Measurements from ENCODE around the gene ZNF248. TPM values are rescaled to one million over a fixed set of nuclear protein-coding genes. Genes with fewer than 3 reads are reported as not detected.
A peak's percentile ranks its signal among the peaks of the same experiment; 100 is the strongest.
"Not testable (repeated sequence)": the region's sequence is repeated elsewhere in the genome, so short reads cannot be mapped to it uniquely, and the experiment has no call there.

Gene ZNF248
- total and polyA plus RNA-seq, 5 experiments from 2014 or later: 4.8 to 19.1 (median 6.7) TPM

DNA sequence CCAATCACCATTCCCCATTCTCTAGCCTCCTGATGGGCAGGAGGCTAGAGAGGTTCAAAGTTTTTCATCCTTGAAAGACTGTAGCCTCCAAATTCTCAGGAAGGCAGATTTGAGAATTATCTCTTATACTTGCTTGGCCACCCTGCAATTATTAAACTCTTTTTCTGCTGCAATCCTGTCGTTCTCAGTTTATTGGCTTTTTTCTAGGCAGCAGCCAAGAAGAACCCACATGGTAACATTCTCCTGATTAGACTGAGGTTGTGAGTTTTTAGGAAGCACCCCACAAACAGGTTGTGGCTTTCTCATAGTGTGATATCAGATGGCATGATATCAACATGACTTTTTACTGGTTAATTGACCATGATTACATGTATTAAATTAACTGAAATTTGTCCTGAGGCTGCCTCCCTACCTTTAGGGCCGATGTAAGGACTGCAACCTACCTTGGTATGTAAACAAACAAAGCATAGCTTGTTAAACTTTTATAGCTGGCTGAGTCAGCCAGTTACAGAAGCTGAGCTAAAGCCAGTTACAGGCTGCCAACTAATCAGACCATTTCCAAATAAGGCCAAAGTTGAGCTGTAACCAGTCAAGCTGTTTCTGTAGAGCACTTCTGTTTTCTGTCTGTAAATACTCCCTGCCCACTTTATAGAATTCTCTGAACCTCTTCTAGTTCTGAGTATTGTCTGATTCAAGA is 3.2 kb upstream of the ZNF248 start:
- no peak for ATAC-seq

DNA sequence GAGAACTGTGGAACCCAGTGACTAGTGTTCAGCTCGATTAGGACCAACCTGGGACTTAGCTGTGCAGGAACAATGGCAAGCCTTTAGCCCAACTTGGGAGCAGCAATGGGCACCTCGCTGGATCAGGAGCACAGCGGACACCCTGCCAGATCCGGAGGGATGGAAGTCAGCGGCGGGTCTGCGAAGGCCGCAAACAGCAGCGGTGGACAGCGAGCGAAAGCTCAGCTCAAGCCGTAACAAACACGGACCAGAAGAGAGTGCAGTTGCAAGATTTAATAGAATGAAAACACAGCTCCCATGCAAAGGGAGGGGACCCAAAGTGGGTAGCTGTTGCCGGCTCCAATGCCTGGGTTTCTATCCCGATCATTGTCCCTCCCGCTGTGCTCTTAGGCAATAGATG is 1.9 kb upstream of the ZNF248 start:
- Mint-ChIP-seq H3K4me3 (peak overlapping the region in 5 of 10 donors; percentile 5 to 95 (median 51)), H3K27ac (peak overlapping the region in 1 of 10 donors; percentile 98), H3K4me1 (peaks cover 10 to 36% (median 33%) of the 10 kb centered on the region in 4 donors)
- not testable (repeated sequence) for ATAC-seq, DNase-seq, H3K9me3 Mint-ChIP-seq, H3K36me3 Mint-ChIP-seq, H3K27me3 Mint-ChIP-seq
- POLR2A ChIA-PET: interaction anchor here (1.3 kb wide), 1 partner anchor 118 kb away, joined by 3 read pairs; the partner anchor contains the start of gene ZNF25

More for the DNA sequence above, 3.2 kb upstream of the ZNF248 start:
- no peaks in the 10 kb centered on the region for H3K36me3 Mint-ChIP-seq
- peaks cover 0 to 2% (median 0%) of the 10 kb centered on the region in 5 donors for H3K27me3 Mint-ChIP-seq
- H3K4me1 Mint-ChIP-seq: peaks cover 7 to 23% (median 22%) of the 10 kb centered on the region in 4 donors
- H3K9me3 Mint-ChIP-seq: peaks cover 0 to 2% (median 0%) of the 10 kb centered on the region in 9 donors
- POLR2A ChIA-PET: no interaction called here
- H3K27ac Mint-ChIP-seq: no peak overlapping the region
- no peak overlapping the region for H3K4me3 Mint-ChIP-seq
- DNase-seq: no peak

DNA sequence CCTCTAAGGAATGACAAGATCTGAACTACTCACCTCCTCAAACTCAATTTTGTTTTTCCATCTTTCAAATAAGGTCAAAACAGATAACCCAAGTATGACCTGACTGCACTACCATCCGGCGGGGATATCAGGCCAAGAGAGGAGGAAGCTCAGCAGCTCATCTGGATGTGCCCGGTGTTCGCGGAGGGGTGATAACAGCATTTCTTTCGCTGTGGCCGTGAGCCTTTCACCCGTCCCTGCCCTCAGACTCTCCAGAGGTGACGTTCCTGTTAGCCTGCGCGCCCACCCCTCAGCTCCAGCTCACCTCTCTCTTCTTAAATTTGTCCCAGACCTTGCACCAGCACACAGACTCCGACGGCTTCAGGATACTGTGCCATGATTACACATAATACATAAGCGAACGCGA is 526 bp downstream of the ZNF248 start:
- Mint-ChIP-seq H3K4me3 (peak overlapping the region; percentile 88 to 97 (median 94)), H3K4me1 (peaks cover 15 to 48% (median 45%) of the 10 kb centered on the region in 4 donors), H3K36me3 (peaks cover 4 to 22% (median 19%) of the 10 kb centered on the region in 3 donors), H3K27me3 (peaks cover 0 to 2% (median 0%) of the 10 kb centered on the region in 5 donors), H3K9me3 (peaks cover 0 to 3% (median 0%) of the 10 kb centered on the region in 9 donors), H3K27ac (peak overlapping the region; percentile 93 to 99 (median 98))
- DNase-seq (peak in 6 of 10 donors; percentile 8 to 62 (median 25)), ATAC-seq (peak; percentile 19 to 22)
- POLR2A ChIA-PET: interaction anchor here (0.9 to 2.6 kb wide), 4 partner anchors 118 to 545 kb away, joined by 3 to 7 read pairs (median 5); partner anchors contain the start of gene ZNF33A

DNA sequence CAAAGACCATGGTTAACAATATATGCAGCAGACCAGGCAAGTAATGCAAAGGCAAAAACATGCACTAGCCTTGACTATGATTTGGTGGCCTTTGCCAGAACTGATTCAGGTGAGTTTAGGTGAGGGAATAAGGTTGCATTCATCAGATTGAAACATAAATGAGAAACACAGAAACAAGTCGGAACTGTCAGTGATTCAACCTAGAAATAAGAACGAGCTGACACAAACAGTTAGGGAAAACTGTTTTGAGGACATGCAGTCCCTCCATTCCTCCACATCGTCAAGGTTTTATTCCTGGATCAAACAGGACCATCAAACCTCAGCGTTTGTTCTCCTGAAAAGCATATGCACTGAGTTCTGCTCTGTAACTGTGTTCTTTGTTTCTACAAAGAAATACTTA is 1.8 kb downstream of the ZNF248 start:
- H3K4me1 Mint-ChIP-seq: peaks cover 15 to 48% (median 45%) of the 10 kb centered on the region in 4 donors
- H3K4me3 Mint-ChIP-seq: peak overlapping the region; percentile 14 to 94 (median 58)
- H3K27me3 Mint-ChIP-seq: peaks cover 0 to 2% (median 0%) of the 10 kb centered on the region in 5 donors

DNA sequence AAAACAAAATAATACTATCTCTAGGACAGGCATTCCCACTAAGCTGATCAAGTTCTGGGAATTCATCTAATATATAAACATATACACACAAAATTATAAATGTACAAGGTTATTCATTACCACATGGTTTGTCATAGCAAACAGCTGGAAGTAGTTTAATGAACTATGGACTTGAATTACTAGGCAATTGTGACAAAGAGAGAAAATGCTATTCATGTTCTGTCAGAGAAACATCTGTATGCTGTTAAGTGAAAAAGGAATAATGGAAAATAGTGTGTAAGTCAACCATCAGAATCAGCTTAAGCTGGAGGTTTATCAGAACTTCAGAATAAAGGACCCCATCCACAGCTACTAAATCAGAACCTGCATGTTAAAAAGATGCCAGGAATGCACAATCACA is 2.8 kb downstream of the ZNF248 start:
- POLR2A ChIA-PET: interaction anchor here (1.5 kb wide), 1 partner anchor 121 kb away, joined by 4 read pairs; no protein-coding TSS in a partner anchor
- Mint-ChIP-seq H3K4me1 (peaks cover 16 to 48% (median 45%) of the 10 kb centered on the region in 4 donors), H3K27me3 (peaks cover 0 to 2% (median 0%) of the 10 kb centered on the region in 5 donors), H3K4me3 (peak overlapping the region in 5 of 10 donors; percentile 8 to 94 (median 30)), H3K27ac (peak overlapping the region in 2 of 10 donors; percentile 2 to 42), H3K9me3 (peaks cover 0 to 3% (median 0%) of the 10 kb centered on the region in 9 donors), H3K36me3 (peaks cover 4 to 30% (median 26%) of the 10 kb centered on the region in 3 donors)
- DNase-seq: no peak
- ATAC-seq: no peak

More for the DNA sequence above, 1.8 kb downstream of the ZNF248 start:
- no peak for ATAC-seq
- POLR2A ChIA-PET: interaction anchor here (1.5 kb wide), 1 partner anchor 120 kb away, joined by 4 read pairs; no protein-coding TSS in a partner anchor
- peaks cover 0 to 3% (median 0%) of the 10 kb centered on the region in 9 donors for H3K9me3 Mint-ChIP-seq
- DNase-seq: no peak
- H3K36me3 Mint-ChIP-seq: peaks cover 4 to 26% (median 23%) of the 10 kb centered on the region in 3 donors
- peak overlapping the region in 6 of 10 donors; percentile 26 to 98 (median 62) for H3K27ac Mint-ChIP-seq

DNA sequence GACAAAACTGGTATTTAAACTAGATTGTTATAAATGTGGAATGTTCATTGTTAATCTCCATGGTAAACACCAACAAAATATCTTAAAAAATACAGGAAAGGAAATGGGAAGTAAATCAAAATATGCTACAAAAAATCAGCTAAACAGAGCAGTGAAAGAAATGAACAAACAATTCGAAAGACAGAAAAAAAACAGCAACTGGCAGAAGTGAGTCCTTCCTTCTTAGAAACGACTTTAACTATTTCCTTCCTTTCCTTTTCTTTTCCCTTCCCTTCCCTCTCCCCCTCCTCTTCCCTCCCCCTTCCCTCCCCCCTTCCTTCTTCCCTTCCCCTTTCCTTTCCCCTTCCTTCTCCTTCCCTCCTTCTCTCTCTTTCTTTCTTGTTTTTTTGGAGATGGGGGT is 12.8 kb downstream of the ZNF248 start:
- POLR2A ChIA-PET: no interaction called here
- Mint-ChIP-seq H3K4me3 (no peak overlapping the region), H3K36me3 (peaks cover 44 to 94% (median 85%) of the 10 kb centered on the region in 3 donors), H3K27me3 (no peaks in the 10 kb centered on the region), H3K9me3 (peaks cover 2 to 52% (median 18%) of the 10 kb centered on the region in 9 donors), H3K27ac (no peak overlapping the region), H3K4me1 (peaks cover 2 to 13% (median 9%) of the 10 kb centered on the region in 4 donors)
- DNase-seq (no peak), ATAC-seq (no peak)

DNA sequence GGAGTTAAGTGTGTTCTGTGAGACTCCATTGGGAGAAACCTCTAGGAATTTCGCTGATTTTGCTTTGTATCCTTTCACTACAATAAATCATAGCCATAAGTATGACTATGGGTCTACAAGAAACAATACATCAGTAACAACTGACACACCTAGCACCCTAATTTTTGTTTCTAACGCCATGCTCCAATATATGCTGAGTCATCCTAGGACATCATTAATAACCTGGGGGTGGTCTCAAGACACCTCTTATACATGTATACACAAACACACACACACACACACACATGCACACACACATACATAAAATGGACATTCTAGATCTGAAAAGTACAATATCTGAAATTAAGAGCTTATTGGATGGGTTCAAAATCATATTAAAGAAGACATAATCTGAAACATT is 18.2 kb downstream of the ZNF248 start:
- H3K4me3 Mint-ChIP-seq: peak overlapping the region in 1 of 10 donors; percentile 15
- POLR2A ChIA-PET: no interaction called here
- no peak overlapping the region for H3K27ac Mint-ChIP-seq
- H3K9me3 Mint-ChIP-seq: peaks cover 29 to 90% (median 49%) of the 10 kb centered on the region in 9 donors
- ATAC-seq (no peak), DNase-seq (no peak)
- no peaks in the 10 kb centered on the region for H3K27me3 Mint-ChIP-seq
- H3K36me3 Mint-ChIP-seq: peaks cover 79 to 98% (median 97%) of the 10 kb centered on the region in 3 donors
- peaks cover 0 to 12% (median 8%) of the 10 kb centered on the region in 4 donors for H3K4me1 Mint-ChIP-seq

DNA sequence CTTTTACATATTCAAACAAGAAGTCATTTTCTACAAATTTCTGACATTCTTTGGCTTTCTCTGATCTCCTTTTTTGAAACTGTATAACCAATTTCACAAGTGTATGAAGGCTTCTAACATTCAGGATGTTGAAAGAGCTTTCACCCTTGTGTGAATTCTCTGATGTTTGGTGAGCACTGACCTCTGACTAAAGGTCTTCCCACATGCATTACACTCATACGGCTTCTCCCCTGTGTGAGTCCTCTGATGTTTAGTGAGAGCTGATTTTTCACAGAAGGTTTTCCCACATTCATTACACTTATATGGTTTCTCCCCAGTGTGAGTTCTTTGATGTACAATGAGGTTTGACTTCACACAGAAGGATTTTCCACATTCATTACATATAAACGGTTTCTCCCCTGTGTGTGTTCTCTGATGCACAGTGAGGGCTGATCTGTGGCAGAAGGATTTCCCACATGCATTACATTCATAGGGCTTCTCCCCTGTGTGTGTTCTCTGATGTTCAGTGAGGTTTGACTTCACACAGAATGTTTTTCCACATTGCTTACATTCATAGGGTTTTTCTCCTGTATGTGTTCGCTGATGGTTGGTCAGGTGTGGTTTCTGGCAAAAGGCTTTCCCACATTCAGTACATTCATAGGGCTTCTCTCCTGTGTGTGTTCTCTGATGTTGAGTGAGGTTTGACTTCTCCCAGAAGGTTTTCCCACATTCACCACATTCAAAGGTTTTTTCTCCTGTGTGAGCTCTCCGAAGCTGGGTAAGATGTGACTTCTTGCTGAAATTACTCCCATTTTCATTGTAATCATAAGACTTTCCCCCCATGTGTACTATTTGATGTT is 25.7 kb downstream of the ZNF248 start:
- Mint-ChIP-seq H3K27ac (no peak overlapping the region), H3K9me3 (peaks cover 38 to 99% (median 86%) of the 10 kb centered on the region in 9 donors), H3K36me3 (peaks cover 92 to 99% (median 95%) of the 10 kb centered on the region in 3 donors), H3K27me3 (no peaks in the 10 kb centered on the region), H3K4me3 (no peak overlapping the region), H3K4me1 (peaks cover 0 to 9% (median 3%) of the 10 kb centered on the region in 4 donors)
- POLR2A ChIA-PET: no interaction called here
- no peak for DNase-seq
- ATAC-seq: no peak

DNA sequence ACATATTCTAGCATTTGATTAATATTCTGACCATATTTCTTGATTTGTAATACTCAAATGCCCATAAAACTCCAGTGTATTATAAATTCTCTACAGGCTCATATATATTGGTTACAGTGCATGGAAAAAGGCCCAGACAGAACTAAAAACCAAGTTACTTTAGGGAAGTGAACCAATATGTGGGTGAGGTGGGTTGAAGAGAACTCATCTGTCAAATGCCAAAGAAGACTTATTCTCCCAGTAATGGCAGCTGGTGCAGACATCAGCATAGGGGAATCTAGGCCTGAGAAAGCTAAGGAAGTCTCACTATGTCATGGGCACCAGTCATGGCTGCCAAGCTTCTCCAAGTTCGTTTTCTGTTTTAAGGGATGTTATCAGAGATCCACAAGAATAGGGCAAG is 30.6 kb downstream of the ZNF248 start:
- no peak overlapping the region for H3K27ac Mint-ChIP-seq
- DNase-seq (no peak), ATAC-seq (no peak)
- peaks cover 53 to 72% (median 63%) of the 10 kb centered on the region in 3 donors for H3K36me3 Mint-ChIP-seq
- no peak overlapping the region for H3K4me3 Mint-ChIP-seq
- peaks cover 0 to 2% (median 0%) of the 10 kb centered on the region in 4 donors for H3K4me1 Mint-ChIP-seq
- peaks cover 16 to 91% (median 63%) of the 10 kb centered on the region in 9 donors for H3K9me3 Mint-ChIP-seq
- H3K27me3 Mint-ChIP-seq: no peaks in the 10 kb centered on the region
- POLR2A ChIA-PET: no interaction called here

DNA sequence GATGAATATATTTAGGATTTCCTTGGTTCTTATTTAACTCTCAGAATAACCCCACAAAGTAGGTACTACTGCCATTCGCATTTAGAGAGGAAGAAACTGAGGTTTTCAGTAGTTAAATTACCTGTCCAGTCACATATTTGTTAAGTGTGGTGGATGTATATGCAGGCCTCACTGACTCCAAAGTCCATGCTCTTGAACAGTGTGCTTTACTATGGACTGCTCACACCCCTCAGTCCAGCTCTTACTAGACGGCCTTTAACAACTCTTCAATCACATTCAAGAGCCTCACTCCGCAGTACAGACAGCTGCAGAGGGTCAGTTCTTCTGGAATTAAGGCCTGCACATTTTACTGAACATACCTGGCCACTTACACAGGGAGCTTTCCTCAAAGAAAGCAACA is 36.2 kb downstream of the ZNF248 start:
- Mint-ChIP-seq H3K36me3 (peaks cover 7 to 47% (median 32%) of the 10 kb centered on the region in 3 donors), H3K4me1 (no peaks in the 10 kb centered on the region), H3K27me3 (no peaks in the 10 kb centered on the region), H3K27ac (no peak overlapping the region), H3K4me3 (no peak overlapping the region), H3K9me3 (peaks cover 18 to 89% (median 51%) of the 10 kb centered on the region in 9 donors)
- POLR2A ChIA-PET: no interaction called here
- ATAC-seq: no peak
- DNase-seq: no peak

DNA sequence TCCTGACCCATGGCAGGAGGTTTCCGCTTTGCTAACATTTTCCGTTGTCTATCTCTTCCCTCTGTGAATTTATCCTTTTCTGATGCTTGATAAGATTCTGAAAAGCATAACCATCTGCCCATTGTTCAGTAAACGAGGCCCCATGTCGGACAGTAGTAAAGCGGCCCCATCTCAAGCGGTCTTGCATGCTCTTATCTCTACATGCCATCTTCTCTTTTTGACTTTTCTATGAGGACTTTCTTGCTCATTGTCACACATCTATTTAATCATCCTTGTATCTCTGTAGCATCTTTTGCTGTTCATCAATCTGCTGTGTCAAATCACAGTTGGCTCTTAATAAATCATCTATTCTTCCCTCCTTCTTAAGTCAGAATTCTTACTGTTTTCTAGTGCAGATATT is 37.6 kb downstream of the ZNF248 start:
- Mint-ChIP-seq H3K27ac (peak overlapping the region in 1 of 10 donors; percentile 1), H3K9me3 (peaks cover 19 to 90% (median 58%) of the 10 kb centered on the region in 9 donors)

DNA sequence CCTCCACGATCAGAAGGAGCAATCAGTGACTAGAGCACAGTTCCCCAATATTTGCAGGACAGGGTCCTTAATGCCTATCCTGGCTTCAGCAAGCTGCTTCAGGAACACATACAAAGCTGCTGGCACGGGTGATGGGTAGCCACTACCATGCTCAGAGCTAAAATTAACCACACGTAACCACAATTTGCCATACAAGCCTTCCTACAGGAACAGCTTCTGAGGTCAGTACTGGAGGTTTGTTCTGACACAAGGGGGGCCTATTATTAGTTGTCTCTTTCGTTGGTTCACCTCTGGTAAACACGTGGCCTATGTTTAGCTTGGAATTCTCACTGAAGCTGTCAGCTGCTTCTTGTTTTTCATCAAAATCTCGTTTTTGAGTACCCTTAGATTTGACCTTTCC is 41.1 kb downstream of the ZNF248 start:
- Mint-ChIP-seq H3K27ac (no peak overlapping the region), H3K27me3 (no peaks in the 10 kb centered on the region), H3K36me3 (peaks cover 5 to 67% (median 40%) of the 10 kb centered on the region in 3 donors), H3K4me1 (no peaks in the 10 kb centered on the region), H3K4me3 (no peak overlapping the region), H3K9me3 (peaks cover 17 to 95% (median 71%) of the 10 kb centered on the region in 9 donors)
- no peak for ATAC-seq
- DNase-seq: no peak
- POLR2A ChIA-PET: no interaction called here

More for the DNA sequence above, 37.6 kb downstream of the ZNF248 start:
- POLR2A ChIA-PET: no interaction called here
- DNase-seq (no peak), ATAC-seq (no peak)
- H3K4me3 Mint-ChIP-seq: peak overlapping the region in 1 of 10 donors; percentile 17
- H3K4me1 Mint-ChIP-seq: no peaks in the 10 kb centered on the region
- no peaks in the 10 kb centered on the region for H3K27me3 Mint-ChIP-seq
- H3K36me3 Mint-ChIP-seq: peaks cover 3 to 55% (median 28%) of the 10 kb centered on the region in 3 donors
